PC-3 (cell line): ENCODE results near the gene DGKB. TPM values are rescaled to one million over a fixed set of nuclear protein-coding genes. Genes with fewer than 3 reads are reported as not detected.

Experiments
- ATAC-seq: fragments of 200-7000 bp; cut with Tn5 transposase; 2 replicates; pipeline ENCODE4 v1.9.1; 2020; ENCODE audit warnings: mild to moderate bottlenecking, moderate library complexity
- BruUV-seq: library from RNA; stranded (reverse); fragments of 400-500 nt; replicated peaks from 2 replicates; lab custom pipeline; 2021; lab: Mats Ljungman, UMichigan
- CTCF ChIA-PET: fragments of 300-600 bp; sonication (Branson Sonifier 250); formaldehyde crosslinking; loops from one replicate; lab custom pipeline; 2022; ENCODE audit warnings: antibody characterized with exemption; lab: Charles Lee
- POLR2A ChIA-PET: fragments of 300-600 bp; sonication (Branson Sonifier 250); formaldehyde crosslinking; loops from one replicate; lab custom pipeline; 2022; ENCODE audit warnings: antibody characterized with exemption; ENCODE audit not compliant: unreplicated experiment; lab: Charles Lee
- DNase-seq: peaks from one replicate; pipeline ENCODE4 v3.0.0-alpha.2; 2015
- H2AFZ ChIP-seq: fragments of 300-600 bp; sonication (generic); 2 replicates; pipeline ENCODE4 v1.6.0; 2016; ENCODE audit warnings: antibody characterized with exemption, low read length
- H3F3A ChIP-seq: fragments of 300-600 bp; sonication (generic); one replicate; pipeline ENCODE4 v1.6.0; 2017; ENCODE audit warnings: antibody characterized with exemption, low read length, control low read depth, mild to moderate bottlenecking; ENCODE audit not compliant: unreplicated experiment
- H3K27ac ChIP-seq: fragments of 300-600 bp; sonication (generic); 2 replicates; pipeline ENCODE4 v1.5.1; 2016; ENCODE audit warnings: mild to moderate bottlenecking, low read length
- H3K27me3 ChIP-seq: fragments of 300-600 bp; sonication (generic); 2 replicates; pipeline ENCODE4 v1.6.1; 2016; ENCODE audit warnings: low read length, mixed read lengths
- H3K36me3 ChIP-seq: fragments of 300-600 bp; sonication (generic); 2 replicates; pipeline ENCODE4 v1.6.1; 2016; ENCODE audit warnings: low read depth, mixed run types, low read length, mixed read lengths
- H3K4me1 ChIP-seq: fragments of 300-600 bp; sonication (generic); 2 replicates; pipeline ENCODE4 v1.5.1; 2016; ENCODE audit warnings: low read length; ENCODE audit not compliant: insufficient read depth
- H3K4me2 ChIP-seq: fragments of 300-600 bp; sonication (generic); 2 replicates; pipeline ENCODE4 v1.6.0; 2016; ENCODE audit warnings: low read length
- H3K4me3 ChIP-seq: fragments of 300-600 bp; sonication (generic); 2 replicates; pipeline ENCODE4 v1.5.1; 2016; ENCODE audit warnings: mild to moderate bottlenecking, low read length, mixed read lengths
- H3K79me2 ChIP-seq: fragments of 300-600 bp; sonication (generic); 2 replicates; pipeline ENCODE4 v1.6.1; 2017; ENCODE audit warnings: low read length, mixed read lengths
- H3K9ac ChIP-seq: fragments of 300-600 bp; sonication (generic); 2 replicates; pipeline ENCODE4 v1.6.0; 2016; ENCODE audit warnings: mild to moderate bottlenecking, low read length
- H3K9me2 ChIP-seq: fragments of 300-600 bp; sonication (generic); replicated peaks from 2 replicates; pipeline ENCODE4 v1.6.1; 2016; ENCODE audit warnings: mixed run types, low read length, mixed read lengths
- H3K9me3 ChIP-seq: fragments of 300-600 bp; sonication (generic); 2 replicates; pipeline ENCODE4 v1.6.1; 2016; ENCODE audit warnings: low read length, mixed read lengths
- H4K20me1 ChIP-seq: fragments of 300-600 bp; sonication (generic); 2 replicates; pipeline ENCODE4 v1.6.1; 2016; ENCODE audit warnings: low read length, mixed read lengths
- EZH2 ChIP-seq: fragments of 300-600 bp; sonication (generic); IDR thresholded peaks from one replicate; pipeline ENCODE4 v1.6.1; 2017; ENCODE audit warnings: antibody characterized with exemption, mild to moderate bottlenecking, low read length; ENCODE audit not compliant: unreplicated experiment
- EZH2phosphoT487 ChIP-seq: fragments of 300-600 bp; sonication (generic); IDR thresholded peaks from 2 replicates; pipeline ENCODE4 v1.6.1; 2018; ENCODE audit warnings: mild to moderate bottlenecking, antibody characterized with exemption, low read length, borderline replicate concordance
- intact Hi-C: fragments of 100-400 bp; cut with micrococcal nuclease; formaldehyde crosslinking; loops from 2 replicates; pipeline ENCODE4 v1.9.0; 2023
- total RNA-seq: library from RNA; depleted of rRNA; stranded (reverse); fragments of >200 nt; gene quantifications from 2 replicates; pipeline ENCODE4 v1.2.3, GENCODE V29; 2014
- TF ChIP-seq, protein P1 (sequence below): fragments of 300-600 bp; sonication (generic); conservative IDR thresholded peaks from 2 replicates; pipeline ENCODE4 v1.5.1; 2017; ENCODE audit warnings: antibody characterized with exemption, low read depth, mild to moderate bottlenecking, low read length

DGKB gene
- total RNA-seq, 1 experiment from 2014 or later = 0.15 TPM

- CTCF ChIA-PET = no interaction called here
- POLR2A ChIA-PET = no interaction called here
Observed at GRCh38 chr7:14937581-14937980, 35.0 kb upstream of the DGKB start.

GRCh38 chr7:14936554-14936953 is 34.0 kb upstream of the DGKB start:
- H3F3A ChIP-seq = no peaks in the 10 kb centered on the region
- no peaks in the 10 kb centered on the region for H4K20me1 ChIP-seq
- no peak overlapping the region for H3K27ac ChIP-seq
- H3K4me3 ChIP-seq = no peak overlapping the region
- ChIA-PET CTCF (interaction anchor here (0.6 kb wide), 1 partner anchor 80 kb away, joined by 9 read pairs; no protein-coding TSS in a partner anchor), POLR2A (no interaction called here)
- no peaks in the 10 kb centered on the region for H3K79me2 ChIP-seq
- H3K9me3 ChIP-seq = no peaks in the 10 kb centered on the region
- DNase-seq (peak; percentile 12), ATAC-seq (no peak)
- H3K36me3 ChIP-seq = no peaks in the 10 kb centered on the region
- H3K9me2 ChIP-seq = no peaks in the 10 kb centered on the region
- TF ChIP-seq EZH2 = no peak
- TF ChIP-seq EZH2phosphoT487 = no peak
- TF ChIP-seq, protein P1, sequence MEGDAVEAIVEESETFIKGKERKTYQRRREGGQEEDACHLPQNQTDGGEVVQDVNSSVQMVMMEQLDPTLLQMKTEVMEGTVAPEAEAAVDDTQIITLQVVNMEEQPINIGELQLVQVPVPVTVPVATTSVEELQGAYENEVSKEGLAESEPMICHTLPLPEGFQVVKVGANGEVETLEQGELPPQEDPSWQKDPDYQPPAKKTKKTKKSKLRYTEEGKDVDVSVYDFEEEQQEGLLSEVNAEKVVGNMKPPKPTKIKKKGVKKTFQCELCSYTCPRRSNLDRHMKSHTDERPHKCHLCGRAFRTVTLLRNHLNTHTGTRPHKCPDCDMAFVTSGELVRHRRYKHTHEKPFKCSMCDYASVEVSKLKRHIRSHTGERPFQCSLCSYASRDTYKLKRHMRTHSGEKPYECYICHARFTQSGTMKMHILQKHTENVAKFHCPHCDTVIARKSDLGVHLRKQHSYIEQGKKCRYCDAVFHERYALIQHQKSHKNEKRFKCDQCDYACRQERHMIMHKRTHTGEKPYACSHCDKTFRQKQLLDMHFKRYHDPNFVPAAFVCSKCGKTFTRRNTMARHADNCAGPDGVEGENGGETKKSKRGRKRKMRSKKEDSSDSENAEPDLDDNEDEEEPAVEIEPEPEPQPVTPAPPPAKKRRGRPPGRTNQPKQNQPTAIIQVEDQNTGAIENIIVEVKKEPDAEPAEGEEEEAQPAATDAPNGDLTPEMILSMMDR = no peak
- no TSS peak for BruUV-seq
- H3K27me3 ChIP-seq = no peaks in the 10 kb centered on the region
- H2AFZ ChIP-seq = 0 out of 2 replicates have a peak overlapping the region, but pooled peaks have one; percentile 4
- no peak overlapping the region for H3K9ac ChIP-seq
- intact Hi-C loops = no loop called here
- H3K4me1 ChIP-seq = no peaks in the 10 kb centered on the region
- H3K4me2 ChIP-seq = no peak overlapping the region

More at GRCh38 chr7:14937581-14937980, 35.0 kb upstream of the DGKB start:
- Histone ChIP-seq H3K9me2 (no peaks in the 10 kb centered on the region), H3K9me3 (no peaks in the 10 kb centered on the region), H3K36me3 (no peaks in the 10 kb centered on the region), H3K27ac (no peak overlapping the region), H2AFZ (no peak overlapping the region), H3K4me3 (no peak overlapping the region), H4K20me1 (no peaks in the 10 kb centered on the region), H3K4me1 (no peaks in the 10 kb centered on the region), H3K4me2 (no peak overlapping the region), H3K27me3 (no peaks in the 10 kb centered on the region), H3K9ac (no peak overlapping the region), H3F3A (no peaks in the 10 kb centered on the region), H3K79me2 (no peaks in the 10 kb centered on the region)
- TF ChIP-seq, protein P1 = no peak
- TF ChIP-seq EZH2 (no peak), EZH2phosphoT487 (no peak)
- no TSS peak for BruUV-seq
- ATAC-seq (no peak), DNase-seq (no peak)
- intact Hi-C loops = no loop called here

- Histone ChIP-seq H3K36me3 (no peaks in the 10 kb centered on the region), H3K27me3 (no peaks in the 10 kb centered on the region), H4K20me1 (no peaks in the 10 kb centered on the region), H3K4me2 (no peak overlapping the region), H3K27ac (no peak overlapping the region), H3K79me2 (no peaks in the 10 kb centered on the region), H3K9me2 (no peaks in the 10 kb centered on the region), H3F3A (no peaks in the 10 kb centered on the region), H3K9ac (no peak overlapping the region), H2AFZ (no peak overlapping the region), H3K9me3 (no peaks in the 10 kb centered on the region), H3K4me1 (no peaks in the 10 kb centered on the region), H3K4me3 (no peak overlapping the region)
- no peak for DNase-seq
- no TSS peak for BruUV-seq
- no peak for ATAC-seq
- CTCF ChIA-PET = no interaction called here
- POLR2A ChIA-PET = no interaction called here
- TF ChIP-seq, protein P1 = no peak
- TF ChIP-seq EZH2phosphoT487 = no peak
- no peak for TF ChIP-seq EZH2
- intact Hi-C loops = no loop called here
Observed at GRCh38 chr7:14934839-14935238, 32.3 kb upstream of the DGKB start.
